ENCODE results near the gene C2CD4A.

GRCh38 chr15:62093809-62094208 is 27.0 kb downstream of the C2CD4A start:
- TF ChIP-seq, protein P1, sequence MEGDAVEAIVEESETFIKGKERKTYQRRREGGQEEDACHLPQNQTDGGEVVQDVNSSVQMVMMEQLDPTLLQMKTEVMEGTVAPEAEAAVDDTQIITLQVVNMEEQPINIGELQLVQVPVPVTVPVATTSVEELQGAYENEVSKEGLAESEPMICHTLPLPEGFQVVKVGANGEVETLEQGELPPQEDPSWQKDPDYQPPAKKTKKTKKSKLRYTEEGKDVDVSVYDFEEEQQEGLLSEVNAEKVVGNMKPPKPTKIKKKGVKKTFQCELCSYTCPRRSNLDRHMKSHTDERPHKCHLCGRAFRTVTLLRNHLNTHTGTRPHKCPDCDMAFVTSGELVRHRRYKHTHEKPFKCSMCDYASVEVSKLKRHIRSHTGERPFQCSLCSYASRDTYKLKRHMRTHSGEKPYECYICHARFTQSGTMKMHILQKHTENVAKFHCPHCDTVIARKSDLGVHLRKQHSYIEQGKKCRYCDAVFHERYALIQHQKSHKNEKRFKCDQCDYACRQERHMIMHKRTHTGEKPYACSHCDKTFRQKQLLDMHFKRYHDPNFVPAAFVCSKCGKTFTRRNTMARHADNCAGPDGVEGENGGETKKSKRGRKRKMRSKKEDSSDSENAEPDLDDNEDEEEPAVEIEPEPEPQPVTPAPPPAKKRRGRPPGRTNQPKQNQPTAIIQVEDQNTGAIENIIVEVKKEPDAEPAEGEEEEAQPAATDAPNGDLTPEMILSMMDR (IDR thresholded peaks at IDR 0.05): no peak
- TF ChIP-seq NRF1 (IDR thresholded peaks at IDR 0.05; ENCODE audit: low read depth, low read length) (no peak), POLR2AphosphoS5 (IDR thresholded peaks at IDR 0.05; ENCODE audit: low read depth, low read length) (no peak), RFX5 (IDR thresholded peaks at IDR 0.05; ENCODE audit: low read length) (no peak), MXI1 (IDR thresholded peaks at IDR 0.05; ENCODE audit: low read depth, low read length) (no peak)

Data from SK-N-SH (cell line).